GM21381 (cell line): ENCODE data around the gene GEMIN7.
A peak's percentile ranks its signal among the peaks of the same experiment; 100 is the strongest.

Experiments
- ATAC-seq: cut with Tn5 transposase; IDR thresholded peaks from one replicate; pipeline ENCODE4 v1.9.1; 2021; ENCODE audit warnings: mild to moderate bottlenecking, moderate library complexity; ENCODE audit not compliant: unreplicated experiment

GEMIN7 gene, protein sequence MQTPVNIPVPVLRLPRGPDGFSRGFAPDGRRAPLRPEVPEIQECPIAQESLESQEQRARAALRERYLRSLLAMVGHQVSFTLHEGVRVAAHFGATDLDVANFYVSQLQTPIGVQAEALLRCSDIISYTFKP

DNA sequence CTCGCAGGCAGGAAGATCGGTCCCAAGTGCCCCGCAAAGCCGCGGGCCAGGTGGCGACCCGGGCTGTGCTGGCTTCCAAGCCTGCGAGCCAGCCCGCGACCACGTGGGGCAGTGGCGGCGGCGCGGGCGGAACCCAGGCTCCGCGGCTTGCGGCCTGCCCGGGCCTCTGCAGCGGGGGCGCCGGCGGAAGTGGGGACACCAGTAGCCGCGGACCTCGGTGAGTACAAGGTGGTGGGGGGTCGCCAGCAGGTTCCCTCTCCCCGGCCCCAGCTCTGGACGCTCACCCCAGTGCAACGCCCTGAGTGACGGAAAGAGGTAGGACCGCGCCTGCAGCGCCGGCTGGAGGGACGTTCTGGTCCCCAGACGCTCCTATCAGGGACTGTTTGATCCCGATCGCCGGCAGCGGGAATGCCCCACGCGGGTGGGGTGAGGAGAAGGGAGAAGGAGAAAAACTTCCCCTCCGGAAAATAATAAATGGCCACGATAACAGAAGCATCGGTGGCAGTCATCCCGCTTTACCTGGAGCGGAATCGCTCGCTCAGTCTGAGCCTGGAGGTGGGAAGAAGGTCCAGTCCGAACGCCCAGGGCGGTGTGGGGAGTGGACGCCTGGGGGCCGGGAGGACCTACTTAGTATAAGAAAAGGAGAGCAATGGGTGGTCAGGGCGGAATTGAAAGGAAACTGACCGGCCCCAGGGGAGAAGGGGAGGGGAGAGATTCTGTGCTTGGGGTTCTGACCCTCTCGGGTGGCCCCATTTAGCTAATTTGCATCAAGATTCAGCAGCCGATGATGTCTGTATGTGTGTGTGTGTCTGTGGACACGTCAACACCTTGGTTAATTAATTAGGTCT, at the start of gene GEMIN7:
GEMIN7 (plus strand) TSS at position 198 of the 848 bp plus-strand sequence. CDS start 10,855 bp downstream, outside the sequence.
- peak; percentile 29 for ATAC-seq

GRCh38 chr19:45030825-45031224, 48.2 kb upstream of the GEMIN7 start:
- no peak for ATAC-seq

DNA sequence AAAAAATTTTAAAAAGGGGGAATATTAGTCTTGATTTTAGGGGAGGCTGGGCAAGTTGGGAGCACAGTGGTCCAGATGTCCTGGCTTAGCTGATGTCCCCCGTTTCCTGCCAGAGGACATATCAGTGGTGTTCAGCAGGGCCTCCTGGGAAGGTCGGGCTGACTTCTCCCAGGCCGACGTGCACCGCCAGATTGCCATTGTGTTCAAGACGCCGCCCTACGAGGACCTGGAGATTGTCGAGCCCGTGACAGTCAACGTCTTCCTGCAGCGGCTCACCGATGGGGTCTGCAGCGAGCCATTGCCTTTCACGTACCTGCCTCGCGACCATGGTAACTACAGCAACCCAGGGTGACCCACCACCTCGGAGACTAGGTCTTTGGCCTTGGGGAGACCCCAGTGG, 46.6 kb upstream of the GEMIN7 start:
- no peak for ATAC-seq

DNA sequence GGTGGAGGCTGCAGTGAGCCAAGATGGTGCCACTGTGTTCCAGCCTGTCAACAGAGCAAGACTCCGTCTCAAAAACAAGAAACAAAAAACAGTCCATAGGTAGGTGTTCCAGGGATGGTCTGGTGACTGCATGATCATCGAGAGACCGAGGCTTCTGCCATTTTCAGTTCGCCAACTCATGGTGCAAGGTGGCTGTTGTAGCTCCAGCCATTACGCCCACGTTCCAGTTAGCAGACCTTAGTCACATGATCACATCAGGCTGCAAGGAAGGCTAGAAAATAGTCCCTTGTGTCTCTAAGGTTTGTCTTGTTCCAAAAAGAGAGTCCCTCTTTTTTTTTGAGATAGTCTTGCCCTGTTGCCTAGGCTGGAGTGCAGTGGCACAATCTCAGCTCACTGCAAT, 43.3 kb upstream of the GEMIN7 start:
- ATAC-seq, result no peak

DNA sequence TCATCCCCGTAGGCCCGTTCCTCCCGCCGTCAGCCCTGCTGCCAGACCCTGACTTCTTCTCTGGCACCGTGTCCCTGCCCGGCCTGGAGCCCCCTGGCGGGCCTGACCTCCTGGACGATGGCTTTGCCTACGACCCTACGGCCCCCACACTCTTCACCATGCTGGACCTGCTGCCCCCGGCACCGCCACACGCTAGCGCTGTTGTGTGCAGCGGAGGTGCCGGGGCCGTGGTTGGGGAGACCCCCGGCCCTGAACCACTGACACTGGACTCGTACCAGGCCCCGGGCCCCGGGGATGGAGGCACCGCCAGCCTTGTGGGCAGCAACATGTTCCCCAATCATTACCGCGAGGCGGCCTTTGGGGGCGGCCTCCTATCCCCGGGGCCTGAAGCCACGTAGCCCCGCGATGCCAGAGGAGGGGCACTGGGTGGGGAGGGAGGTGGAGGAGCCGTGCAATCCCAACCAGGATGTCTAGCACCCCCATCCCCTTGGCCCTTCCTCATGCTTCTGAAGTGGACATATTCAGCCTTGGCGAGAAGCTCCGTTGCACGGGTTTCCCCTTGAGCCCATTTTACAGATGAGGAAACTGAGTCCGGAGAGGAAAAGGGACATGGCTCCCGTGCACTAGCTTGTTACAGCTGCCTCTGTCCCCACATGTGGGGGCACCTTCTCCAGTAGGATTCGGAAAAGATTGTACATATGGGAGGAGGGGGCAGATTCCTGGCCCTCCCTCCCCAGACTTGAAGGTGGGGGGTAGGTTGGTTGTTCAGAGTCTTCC, 41.5 kb upstream of the GEMIN7 start:
- no peak for ATAC-seq

DNA sequence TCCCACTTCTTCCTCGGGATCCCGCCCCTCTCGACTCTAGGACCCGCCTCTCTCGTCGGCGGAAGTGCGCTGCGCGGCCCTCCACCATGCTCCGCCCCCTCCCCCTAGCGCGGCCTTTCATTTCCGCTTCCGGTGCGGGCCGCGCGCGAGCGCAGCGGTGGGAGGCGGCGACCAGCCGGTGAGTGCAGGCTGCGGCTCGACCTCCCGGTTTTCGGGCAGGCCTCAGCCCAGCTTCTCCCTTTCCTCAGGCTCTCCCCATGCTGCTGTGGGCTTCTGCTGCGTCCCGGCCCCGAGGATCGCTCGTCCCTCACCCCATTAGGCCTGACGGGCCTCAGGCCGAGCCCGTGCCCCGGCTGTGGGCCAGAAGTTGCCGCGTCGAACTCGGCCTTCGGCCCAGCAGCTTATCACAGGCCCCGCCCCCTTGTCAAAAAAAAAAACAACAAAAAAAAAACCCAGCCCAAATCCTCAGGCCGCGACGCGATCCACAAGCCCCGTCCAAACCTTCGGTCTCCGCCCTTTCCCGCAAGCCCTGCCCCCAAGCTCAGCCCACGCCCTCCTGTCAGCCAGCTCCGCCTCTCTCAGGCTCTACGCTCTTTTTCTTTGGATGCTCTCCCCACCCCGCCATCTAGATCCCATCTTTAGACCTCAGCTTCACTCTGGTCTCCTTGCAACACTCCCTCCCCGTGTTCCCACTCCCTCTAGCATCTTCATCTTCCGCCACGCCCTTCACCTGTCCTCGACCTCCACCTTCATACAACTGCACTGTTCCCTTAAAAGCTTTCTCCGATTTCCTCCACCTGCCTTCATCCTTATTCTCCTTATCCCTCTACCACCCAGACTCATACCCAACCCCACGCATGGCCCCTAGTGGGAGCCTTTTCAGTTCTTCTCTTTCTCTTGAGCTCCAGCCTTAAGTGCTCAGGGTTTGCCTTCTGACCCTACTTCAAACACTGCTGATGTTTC, 39.8 kb upstream of the GEMIN7 start, which contains the start of gene CLASRP:
CLASRP (plus strand) TSS at position 115 of the 963 bp plus-strand sequence. CDS start 1,168 bp downstream, outside the sequence.
- peak; percentile 86 for ATAC-seq

- no peak for ATAC-seq
These were observed 38.8 kb upstream of the GEMIN7 start for GRCh38 chr19:45040059-45040771.

- no peak for ATAC-seq
These were observed 37.9 kb upstream of the GEMIN7 start for GRCh38 chr19:45041125-45041524.

GRCh38 chr19:45045671-45046353, 33.2 kb upstream of the GEMIN7 start:
- ATAC-seq, result no peak

DNA sequence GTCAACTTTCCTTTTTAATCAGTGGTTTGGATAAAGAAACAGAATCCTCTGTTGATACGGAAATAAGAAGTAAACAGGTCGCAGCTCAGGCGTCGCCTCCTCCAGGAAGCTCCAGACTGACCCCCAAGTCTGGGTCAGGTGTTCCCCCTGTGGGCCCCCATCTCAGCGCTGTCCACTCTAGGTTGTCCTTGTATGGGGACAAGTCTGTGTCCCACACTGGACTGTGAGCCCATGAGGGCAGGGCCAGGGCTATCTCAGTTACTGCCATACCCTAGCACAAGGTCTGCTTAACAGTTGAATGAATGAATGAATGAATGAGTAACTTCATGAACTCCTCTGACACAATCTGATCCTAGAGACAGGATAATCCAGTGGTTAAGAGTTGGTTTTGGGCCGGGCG, 32.7 kb upstream of the GEMIN7 start:
- ATAC-seq, result no peak

GRCh38 chr19:45047188-45047797, 31.8 kb upstream of the GEMIN7 start:
- ATAC-seq, result no peak

GRCh38 chr19:45049073-45049736, 29.9 kb upstream of the GEMIN7 start:
- no peak for ATAC-seq

- ATAC-seq, result no peak
These were observed 29.0 kb upstream of the GEMIN7 start for GRCh38 chr19:45050036-45050435.

- ATAC-seq, result no peak
These were observed 27.0 kb upstream of the GEMIN7 start for GRCh38 chr19:45051929-45052579.

- ATAC-seq, result no peak
These were observed 22.2 kb upstream of the GEMIN7 start for GRCh38 chr19:45056831-45057230.

DNA sequence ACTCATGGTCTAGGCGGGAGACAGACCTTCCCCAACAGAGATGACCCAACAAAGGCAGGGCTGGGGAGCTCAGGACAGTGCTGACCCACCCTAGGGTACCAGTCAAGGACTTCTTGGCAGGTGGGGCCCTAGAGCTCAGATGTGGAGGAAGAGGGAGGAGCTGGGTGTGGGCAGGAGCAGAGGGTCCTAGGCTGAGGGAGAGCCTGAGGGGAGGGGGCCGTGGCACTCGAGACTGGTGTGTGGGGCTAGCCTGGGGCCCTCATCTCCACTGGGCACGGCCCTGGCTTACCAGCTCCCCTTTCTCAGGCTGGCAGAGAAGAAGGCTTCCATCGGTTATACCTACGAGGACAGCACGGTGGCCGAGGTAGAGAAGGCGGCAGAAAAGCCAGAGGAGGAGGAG, 21.6 kb upstream of the GEMIN7 start:
- no peak for ATAC-seq

GRCh38 chr19:45058622-45059159, 20.4 kb upstream of the GEMIN7 start:
- no peak for ATAC-seq
